ENCODE results near the gene PRSS56.
"Not testable (repeated sequence)": the region's sequence is repeated elsewhere in the genome, so short reads cannot be mapped to it uniquely, and the experiment has no call there.

Gene PRSS56

GRCh38 chr2:232525791-232526371, 5.7 kb downstream of the PRSS56 start, which contains the start of gene CHRND:
Gene CHRND (plus strand): TSS chr2:232526160. CDS start chr2:232526216, 56 bp downstream.
- DNase-seq (ENCODE audit: low read depth in 3 of 3), result no peak

GRCh38 chr2:232526372-232526941, 6.3 kb downstream of the PRSS56 start:
- no peak for DNase-seq (ENCODE audit: low read depth in 3 of 3)

GRCh38 chr2:232527905-232528470, 7.8 kb downstream of the PRSS56 start:
- DNase-seq (ENCODE audit: low read depth in 3 of 3), result no peak

- DNase-seq (ENCODE audit: low read depth in 3 of 3), result no peak
These were observed 8.7 kb downstream of the PRSS56 start for GRCh38 chr2:232528746-232529460.

GRCh38 chr2:232529806-232530547, 9.8 kb downstream of the PRSS56 start:
- no peak for DNase-seq (ENCODE audit: low read depth in 3 of 3)

- DNase-seq (ENCODE audit: low read depth in 3 of 3), result no peak
These were observed 10.6 kb downstream of the PRSS56 start for GRCh38 chr2:232530626-232531260.

GRCh38 chr2:232532419-232532818, 12.2 kb downstream of the PRSS56 start:
- no peak for DNase-seq (ENCODE audit: low read depth in 3 of 3)

GRCh38 chr2:232532821-232533220, 12.6 kb downstream of the PRSS56 start:
- not testable (repeated sequence) for DNase-seq (ENCODE audit: low read depth in 3 of 3)

GRCh38 chr2:232533944-232534710, 13.9 kb downstream of the PRSS56 start:
- DNase-seq (ENCODE audit: low read depth in 3 of 3), result no peak

GRCh38 chr2:232534940-232535651, 14.9 kb downstream of the PRSS56 start:
- DNase-seq (ENCODE audit: low read depth in 3 of 3), result no peak

- DNase-seq (ENCODE audit: low read depth in 3 of 3), result no peak
These were observed 15.8 kb downstream of the PRSS56 start for GRCh38 chr2:232535761-232536530.

GRCh38 chr2:232537079-232537478, 16.9 kb downstream of the PRSS56 start:
- DNase-seq (ENCODE audit: low read depth in 3 of 3), result no peak

GRCh38 chr2:232537499-232537898, 17.3 kb downstream of the PRSS56 start:
- DNase-seq (ENCODE audit: low read depth in 3 of 3), result no peak

GRCh38 chr2:232538671-232539070, 18.5 kb downstream of the PRSS56 start:
- DNase-seq (ENCODE audit: low read depth in 3 of 3), result no peak

GRCh38 chr2:232539298-232540231, 19.4 kb downstream of the PRSS56 start, which contains the start of gene CHRNG:
Gene CHRNG (plus strand): TSS chr2:232539692. CDS start chr2:232539748, 56 bp downstream.
- no peak for DNase-seq (ENCODE audit: low read depth in 3 of 3)

GRCh38 chr2:232540441-232541041, 20.4 kb downstream of the PRSS56 start:
- DNase-seq (ENCODE audit: low read depth in 3 of 3), result no peak

GRCh38 chr2:232541195-232541960, 21.2 kb downstream of the PRSS56 start:
- no peak for DNase-seq (ENCODE audit: low read depth in 3 of 3)

All from stimulated activated CD4-positive, alpha-beta T cell treated with anti-CD3 and anti-CD28 coated beads, TNF-alpha, amount 100 ng/mL, for 48 hours (primary cell).